ENCODE data around the gene POLE2.
"Not testable (repeated sequence)": the region's sequence is repeated elsewhere in the genome, so short reads cannot be mapped to it uniquely, and the experiment has no call there.

Gene POLE2, protein sequence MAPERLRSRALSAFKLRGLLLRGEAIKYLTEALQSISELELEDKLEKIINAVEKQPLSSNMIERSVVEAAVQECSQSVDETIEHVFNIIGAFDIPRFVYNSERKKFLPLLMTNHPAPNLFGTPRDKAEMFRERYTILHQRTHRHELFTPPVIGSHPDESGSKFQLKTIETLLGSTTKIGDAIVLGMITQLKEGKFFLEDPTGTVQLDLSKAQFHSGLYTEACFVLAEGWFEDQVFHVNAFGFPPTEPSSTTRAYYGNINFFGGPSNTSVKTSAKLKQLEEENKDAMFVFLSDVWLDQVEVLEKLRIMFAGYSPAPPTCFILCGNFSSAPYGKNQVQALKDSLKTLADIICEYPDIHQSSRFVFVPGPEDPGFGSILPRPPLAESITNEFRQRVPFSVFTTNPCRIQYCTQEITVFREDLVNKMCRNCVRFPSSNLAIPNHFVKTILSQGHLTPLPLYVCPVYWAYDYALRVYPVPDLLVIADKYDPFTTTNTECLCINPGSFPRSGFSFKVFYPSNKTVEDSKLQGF

DNA sequence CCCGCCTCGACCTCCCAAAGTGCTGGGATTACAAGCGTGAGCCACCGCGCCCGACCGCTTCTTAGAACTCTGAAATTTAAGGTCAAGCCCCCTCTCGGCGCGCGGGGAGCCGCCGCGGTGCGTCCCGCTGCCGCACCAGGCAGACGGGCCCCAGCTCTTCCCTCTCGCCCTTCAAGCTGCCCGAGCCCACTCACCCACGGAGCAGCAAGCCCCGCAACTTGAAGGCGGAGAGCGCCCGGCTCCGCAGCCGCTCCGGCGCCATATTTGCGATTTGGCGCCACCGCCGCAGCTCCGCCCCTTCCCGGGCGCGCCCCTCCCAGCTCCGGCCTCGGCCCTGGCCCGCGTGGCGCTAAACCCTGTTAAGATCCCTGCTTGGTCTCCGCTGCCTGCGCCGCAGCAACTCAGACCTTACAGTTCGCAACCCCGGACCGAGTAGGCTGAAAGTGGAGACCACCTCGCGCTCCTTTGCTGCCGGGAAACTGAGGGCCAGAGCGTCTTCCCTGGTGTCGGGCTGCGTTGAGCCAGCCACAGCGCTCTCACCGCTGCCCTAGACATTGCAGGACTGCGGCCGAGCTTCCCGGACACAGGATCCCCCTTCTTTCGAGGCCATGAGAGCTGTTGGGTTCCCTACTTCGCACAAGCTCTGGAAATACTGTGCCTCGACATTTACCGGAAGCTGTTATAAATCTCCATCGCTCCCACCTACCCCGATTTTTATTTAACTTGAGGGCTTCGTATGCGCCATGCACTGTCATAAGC lies at the start of gene POLE2:
Gene POLE2, minus strand, starts transcription at position 273 of the 759 bp plus-strand sequence. Its CDS starts 11 bp downstream, at position 262.
- DNase-seq = peak; percentile 80

DNA sequence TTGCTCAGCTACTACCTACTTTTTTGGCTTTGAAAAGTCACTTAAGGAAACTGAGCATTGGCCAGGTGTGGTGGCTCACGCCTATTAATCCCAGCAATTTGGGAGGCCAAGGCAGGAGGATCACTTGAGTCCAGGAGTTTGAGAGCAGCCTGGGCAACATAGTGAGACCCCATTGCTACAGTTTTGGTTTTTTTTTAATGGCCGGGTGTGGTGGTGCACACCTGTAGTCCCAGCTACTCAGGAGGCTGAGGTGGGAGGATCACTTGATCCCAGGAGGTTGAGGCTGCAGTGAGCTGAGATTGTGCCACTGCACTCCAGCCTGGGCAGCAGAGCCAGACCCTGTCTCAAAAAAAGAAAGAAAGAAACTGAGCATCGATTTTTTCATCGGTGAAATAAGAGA lies 47.7 kb upstream of the POLE2 start:
- DNase-seq = not testable (repeated sequence)

DNA sequence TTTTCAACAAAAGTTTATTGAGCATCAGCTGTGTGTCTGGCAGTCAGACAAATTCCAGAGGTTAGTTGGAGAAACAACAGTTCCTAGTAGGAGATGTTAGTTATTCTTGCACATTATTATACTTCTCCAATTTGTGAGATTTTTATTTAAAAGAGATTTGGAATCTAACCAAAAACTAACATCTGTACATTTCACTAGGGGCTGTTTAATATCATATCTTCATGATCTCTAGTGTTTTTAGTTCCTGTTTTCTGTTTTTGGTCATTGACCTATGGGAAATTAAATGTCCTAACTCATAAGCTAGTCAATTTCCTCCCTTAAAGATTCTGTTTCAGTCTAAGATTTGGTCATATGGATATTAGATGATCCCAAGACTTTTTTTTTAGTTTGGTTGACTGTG lies 45.8 kb upstream of the POLE2 start:
- no peak for DNase-seq

DNA sequence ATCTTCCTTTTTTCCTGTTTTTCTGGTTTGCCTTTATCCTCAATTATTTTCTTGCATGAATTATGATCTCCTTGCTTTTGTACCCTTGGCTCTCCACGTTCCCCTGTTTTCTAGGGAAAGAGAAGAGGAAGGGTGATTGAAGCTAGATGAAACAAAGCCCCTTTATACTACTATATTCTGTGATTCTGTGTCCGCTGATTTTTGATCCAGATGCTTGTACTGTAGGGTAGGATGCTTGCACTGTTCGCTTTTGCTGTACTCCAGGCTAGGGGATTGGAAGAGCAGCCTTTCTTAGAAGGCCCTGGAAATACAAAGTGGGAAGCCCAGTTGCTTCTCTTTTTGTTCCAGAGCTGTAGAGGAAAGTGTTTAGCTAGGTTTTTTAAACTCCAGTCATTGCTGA lies 44.9 kb upstream of the POLE2 start:
- DNase-seq = no peak

DNA sequence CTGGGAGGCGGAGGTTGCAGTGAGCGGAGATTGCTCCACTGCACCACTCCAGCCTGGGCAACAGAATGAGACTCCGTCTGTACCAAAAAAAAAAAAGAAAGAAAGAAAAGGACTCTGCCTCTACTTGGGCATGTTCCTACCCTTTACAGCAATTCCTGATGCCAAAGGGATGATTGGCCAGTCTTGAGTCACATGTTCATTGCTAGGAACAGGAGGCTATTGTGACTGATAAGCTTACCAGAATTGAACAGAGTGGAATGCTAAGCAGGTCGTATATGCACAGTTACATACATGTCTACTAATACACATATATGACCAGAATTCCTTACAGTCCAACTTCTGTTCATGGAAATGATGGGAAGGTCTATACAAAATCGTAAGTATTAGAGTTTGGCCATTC lies 39.2 kb upstream of the POLE2 start:
- no peak for DNase-seq

DNA sequence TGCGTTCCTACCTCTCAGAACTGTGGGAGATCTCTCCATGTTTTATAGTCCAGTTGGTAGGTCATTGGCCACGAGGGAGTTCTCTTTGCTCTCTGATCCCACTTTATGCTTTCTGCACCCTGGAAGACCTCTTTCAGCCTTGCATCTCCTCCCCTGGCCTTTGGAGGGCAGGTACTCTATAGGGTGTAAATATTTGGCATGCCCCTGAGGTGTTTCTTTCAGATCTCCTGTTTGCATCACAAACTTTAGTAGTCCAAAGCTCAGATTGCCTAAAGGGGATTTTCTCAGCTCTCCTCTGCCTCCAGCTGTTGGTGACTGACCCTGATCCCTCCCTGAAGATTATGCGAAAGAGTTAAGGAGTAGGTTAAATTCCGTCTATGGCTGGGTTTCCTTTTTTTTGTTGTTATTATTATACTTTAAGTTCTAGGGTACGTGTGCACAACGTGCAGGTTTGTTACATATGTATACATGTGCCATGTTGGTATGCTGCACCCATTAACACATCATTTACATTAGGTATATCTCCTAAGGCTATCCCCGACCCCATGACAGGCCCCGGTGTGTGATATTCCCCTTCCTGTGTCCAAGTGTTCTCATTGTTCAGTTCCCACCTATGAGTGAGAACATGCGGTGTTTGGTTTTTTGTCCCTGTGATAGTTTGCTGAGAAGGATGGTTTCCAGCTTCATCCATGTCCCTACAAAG lies 33.9 kb upstream of the POLE2 start:
- not testable (repeated sequence) for DNase-seq

DNA sequence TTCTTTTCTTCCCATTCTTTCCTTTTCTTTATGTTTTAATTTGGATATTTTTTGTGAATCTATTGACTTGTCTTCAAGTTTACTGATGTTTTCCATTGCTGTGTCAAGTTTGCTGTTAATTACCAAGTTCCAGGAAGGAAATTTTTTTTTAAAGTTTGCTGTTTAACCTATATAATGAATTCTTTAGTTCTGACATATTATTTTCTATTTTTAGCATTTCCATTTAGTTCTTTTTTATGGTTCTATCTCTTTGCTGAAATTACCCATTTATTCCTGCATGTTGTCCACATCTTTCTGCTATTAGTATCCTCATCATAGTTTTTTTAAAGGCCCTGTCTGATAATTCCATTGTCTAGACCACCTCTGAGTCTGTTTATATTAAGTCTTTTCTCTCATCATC lies 32.7 kb upstream of the POLE2 start:
- no peak for DNase-seq

DNA sequence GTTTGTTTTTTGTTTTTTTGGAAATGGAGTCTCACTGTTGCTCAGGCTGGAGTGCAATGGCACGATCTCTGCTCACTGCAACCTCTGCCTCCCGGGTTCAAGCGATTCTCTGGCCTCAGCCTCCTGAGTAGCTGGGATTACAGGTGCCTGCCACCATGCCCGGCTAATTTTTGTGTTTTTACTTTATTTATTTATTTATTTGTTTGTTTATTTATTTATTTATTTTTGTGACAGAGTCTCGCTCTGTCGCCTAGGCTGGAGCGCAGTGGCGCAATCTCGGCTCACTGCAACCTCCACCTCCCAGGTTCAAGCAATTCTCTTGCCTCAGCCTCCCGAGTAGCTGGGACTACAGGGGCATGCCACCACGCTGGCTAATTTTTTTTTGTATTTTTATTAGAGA lies 23.0 kb upstream of the POLE2 start:
- not testable (repeated sequence) for DNase-seq

DNA sequence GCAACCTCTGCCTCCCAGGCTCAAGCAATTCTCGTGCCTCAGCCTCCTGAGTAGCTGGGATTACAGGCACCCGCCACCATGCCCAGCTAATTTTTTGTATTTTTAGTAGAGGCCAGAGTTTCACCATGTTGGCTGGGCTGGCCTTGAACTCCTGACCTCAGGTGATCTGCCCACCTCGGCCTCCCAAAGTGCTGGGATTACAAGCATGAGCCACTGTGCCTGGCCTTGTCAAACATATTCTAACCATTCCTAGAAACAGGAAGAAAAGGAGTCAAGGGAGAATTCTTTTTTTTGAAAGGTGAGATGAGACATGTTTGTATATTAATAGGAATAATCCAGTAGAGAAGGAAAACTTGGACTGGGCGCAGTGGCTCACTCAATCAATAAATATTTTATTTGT lies 16.5 kb upstream of the POLE2 start:
- DNase-seq = not testable (repeated sequence)

DNA sequence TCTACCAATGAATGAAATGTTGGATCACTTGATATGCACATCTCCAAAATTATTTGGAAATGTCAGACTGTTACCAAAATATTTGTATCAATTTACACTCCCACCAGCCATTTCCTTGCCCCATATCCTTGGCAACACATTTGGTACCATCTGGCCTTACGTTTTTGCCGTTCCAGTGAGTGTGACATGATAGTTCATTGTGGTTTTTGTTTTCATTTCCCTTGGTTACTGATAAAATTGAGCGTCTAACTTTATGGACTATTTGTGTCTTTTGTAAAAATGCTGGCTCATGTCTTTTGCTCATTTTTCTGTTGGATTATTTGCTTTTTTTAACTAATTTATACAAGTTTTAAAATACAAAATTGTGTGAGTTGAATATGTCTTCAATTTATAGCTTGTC lies 16.0 kb upstream of the POLE2 start:
- DNase-seq = no peak

DNA sequence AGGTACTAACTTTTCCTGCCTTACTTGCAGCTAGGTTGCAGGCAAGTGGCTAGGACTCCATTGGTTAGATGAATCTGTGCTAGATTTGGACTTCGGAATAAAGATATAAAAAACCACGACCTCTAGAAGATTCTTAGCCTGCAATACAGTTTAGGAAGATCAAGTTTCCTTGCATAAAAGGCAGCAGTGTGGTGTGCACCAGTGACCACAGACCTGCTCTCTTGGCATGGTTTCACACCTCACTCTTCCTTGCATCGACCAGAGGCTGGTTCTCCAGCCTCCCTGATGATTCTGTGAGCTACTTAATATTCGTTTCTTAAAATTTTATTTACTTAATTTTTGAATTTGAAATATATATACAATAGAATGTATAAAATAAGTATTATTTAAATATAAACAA lies 14.7 kb upstream of the POLE2 start:
- no peak for DNase-seq

DNA sequence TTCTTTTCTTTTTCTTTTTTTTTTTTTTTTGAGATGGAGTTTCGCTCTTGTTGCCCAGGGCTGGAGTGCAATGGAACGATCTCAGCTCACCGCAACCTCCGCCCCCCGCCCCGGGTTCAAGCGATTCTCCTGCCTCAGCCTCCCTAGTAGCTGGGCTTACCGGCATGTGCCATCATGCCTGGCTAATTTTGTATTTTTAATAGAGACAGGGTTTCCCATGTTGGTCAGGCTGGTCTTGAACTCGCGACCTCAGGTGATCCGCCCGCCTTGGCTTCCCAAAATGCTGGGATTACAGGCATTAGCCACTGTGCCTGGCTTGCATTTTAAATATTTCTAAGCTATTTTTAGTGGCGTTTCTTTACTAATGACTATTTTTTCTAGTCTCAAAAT lies 5.7 kb upstream of the POLE2 start:
- DNase-seq = not testable (repeated sequence)

DNA sequence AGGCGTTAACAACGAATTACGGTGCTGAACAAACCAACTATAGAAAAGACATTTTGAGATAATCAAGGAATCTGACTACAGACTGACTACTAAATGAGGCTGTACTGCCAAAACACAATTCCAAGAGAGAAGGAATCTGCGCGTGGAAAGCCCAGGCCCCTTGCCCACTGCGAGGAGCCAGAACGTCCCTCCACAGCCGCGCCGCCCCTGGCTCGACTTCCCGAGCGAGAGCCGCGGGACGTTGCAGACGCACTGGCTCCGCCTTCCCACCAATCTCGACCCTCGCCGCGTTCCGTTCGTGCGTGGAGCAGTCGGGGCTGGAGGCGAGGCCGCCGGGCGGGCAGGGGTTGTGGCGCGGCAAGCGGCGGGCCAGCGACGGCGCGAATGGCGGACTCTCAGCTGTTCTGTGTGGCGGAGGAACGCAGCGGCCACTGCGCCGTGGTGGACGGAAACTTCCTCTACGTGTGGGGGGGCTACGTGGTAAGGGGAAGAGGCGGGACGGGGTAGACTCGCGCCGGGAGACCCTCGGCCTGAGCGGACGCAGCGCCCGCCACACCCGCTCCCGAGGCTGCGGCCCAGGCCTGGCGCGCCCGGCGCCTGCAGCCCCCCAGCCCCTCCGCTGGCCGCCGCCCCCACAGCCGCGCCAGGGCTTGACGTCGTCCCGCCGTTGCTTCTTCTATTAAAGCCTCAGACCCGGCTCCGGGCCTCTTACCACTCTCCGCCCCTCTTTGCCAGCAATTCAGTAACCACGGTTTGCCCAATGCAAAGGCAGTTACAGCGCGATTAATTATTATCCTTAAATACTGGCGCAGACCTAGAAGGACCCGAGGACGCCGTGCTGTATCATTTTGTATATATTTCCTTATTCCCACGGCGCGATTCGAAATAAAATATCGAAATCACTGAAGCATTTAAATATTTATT lies 5.1 kb upstream of the POLE2 start, which contains the start of gene KLHDC1:
Gene KLHDC1, plus strand, starts transcription at position 310 of the 924 bp plus-strand sequence. Its CDS starts 75 bp downstream, at position 385.
- peak; percentile 67 for DNase-seq

DNA sequence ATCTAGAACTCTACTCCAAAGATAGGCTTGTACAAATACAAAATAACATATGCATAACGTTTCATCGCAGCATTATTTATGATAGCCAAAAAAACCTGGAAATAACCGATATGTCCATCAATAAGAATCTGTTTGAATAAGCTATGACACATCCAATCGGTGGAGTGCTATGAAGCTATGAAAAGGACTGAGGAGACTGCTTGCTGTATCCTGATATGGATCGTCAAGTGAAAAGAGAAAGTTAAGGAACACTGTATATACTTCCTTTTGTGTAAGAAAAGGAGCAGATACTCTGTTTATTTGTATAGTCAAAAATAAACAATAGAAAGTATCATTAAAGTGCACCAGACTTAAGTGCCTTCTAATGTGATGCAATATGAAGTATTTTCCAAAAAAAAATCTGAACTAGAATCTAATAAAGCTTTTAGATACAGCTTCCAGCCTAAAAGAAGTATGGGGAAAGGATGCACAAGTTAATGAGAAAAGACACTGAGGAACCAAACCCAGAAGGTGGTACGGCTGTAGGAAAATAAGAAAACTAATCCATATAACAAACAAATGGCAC lies 4.3 kb upstream of the POLE2 start:
- DNase-seq = no peak

DNA sequence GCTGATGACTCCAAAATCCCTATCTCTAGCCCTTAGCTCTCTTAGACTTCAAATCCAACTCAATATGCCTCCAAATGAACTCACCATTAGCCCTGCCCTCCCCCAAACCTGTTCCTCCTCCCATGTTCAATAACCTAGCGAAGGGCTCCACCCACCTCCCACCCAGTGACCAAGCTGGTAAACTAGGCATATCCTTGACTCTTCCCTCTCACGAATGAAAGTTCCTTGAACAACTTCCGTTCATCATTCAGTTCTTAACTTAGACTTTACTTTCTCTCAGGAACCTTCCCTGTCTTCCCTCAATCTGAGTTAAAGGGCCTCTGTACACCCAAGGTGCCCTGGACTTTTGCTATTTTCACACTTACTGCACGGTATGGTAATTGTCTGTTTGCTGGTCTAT lies 3.0 kb upstream of the POLE2 start:
- no peak for DNase-seq

DNA sequence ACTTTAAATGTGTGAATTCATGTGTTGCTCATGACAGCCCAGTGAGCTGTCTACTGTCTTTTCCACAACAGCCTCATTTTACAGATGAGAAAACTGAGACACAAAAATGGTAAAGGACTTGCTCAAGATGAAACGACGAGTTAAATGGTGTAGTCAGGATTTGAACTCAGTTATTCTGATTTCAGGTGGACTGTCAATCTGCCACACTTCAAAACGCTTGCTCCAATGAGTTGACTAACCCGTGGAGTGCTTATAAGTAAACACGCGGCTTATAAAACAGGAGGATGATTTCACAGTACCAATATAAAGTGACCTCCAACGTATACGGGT lies 652 bp upstream of the POLE2 start:
- no peak for DNase-seq

DNA sequence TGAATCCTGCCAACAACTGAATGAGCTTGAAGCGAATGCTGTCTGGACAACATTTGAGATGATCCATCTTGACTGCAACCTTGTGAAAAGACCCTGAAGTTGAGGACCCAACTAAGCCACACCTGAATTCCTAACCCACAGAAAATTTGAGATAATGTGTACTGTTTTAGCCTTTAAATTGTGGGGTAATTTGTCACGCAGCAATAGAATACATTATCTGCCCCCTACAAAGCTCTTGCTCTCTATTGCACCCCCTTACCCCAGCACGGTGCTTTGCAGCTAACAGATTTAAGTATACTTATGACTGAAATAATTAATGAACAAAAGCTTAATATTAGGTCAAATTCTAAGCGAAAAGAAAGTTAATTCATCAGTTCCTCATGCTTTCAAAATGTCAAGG lies 1.6 kb downstream of the POLE2 start:
- no peak for DNase-seq

DNA sequence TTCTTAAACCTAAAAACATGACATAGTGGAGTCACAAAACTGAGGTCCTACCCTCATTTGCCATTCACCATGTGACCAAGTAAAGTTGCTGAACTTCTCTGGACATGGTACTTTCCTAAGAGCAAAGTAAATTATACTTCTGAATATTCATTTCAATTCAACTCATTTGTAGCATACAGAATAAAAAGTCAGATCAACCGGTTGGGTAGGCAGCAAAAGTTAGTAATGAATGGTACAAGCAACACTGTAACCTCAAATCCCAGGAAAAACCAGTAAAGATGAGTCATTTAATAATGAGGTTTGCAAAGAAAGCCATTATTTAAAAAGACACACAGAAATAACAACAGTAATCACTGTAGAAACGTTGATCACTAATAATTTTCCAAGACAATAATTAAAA lies 8.7 kb downstream of the POLE2 start:
- DNase-seq = no peak

DNA sequence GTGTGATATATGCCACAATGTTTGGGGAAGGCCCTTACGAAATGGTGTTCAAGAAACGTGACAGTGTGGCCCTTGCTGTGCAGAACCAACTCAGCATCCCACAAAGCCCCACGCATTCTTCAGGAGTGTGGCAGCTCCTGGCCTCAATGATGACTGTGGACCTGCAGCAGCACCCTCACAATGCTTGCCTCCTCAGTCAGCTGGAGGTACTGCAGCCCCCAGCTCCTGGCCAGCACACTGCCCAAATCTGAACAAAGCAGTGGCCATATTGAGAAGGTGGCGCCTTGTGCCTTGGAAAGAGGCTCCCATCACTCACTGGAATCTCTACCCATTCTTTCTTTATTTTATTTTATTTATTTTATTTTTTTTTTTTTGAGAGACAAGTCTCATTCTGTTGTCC lies 10.4 kb downstream of the POLE2 start:
- DNase-seq = no peak

DNA sequence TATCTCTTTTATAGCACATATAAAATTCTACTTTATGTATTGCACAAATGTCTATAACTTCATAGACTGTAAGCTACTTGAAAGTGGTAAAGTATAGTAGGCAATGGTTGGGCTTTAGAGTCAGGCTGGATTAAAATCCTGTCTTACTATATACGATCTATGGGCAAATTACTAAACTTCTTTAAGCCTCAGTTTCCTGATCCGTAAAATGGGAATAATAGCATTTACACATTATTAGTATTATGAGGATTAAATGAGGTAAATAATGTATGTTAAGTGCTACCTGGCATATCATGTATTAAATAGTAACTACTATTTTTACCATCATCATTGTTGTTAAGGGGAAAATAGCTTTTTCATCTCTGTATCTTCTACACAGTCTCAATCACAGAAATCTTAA lies 14.4 kb downstream of the POLE2 start:
- DNase-seq = no peak

DNA sequence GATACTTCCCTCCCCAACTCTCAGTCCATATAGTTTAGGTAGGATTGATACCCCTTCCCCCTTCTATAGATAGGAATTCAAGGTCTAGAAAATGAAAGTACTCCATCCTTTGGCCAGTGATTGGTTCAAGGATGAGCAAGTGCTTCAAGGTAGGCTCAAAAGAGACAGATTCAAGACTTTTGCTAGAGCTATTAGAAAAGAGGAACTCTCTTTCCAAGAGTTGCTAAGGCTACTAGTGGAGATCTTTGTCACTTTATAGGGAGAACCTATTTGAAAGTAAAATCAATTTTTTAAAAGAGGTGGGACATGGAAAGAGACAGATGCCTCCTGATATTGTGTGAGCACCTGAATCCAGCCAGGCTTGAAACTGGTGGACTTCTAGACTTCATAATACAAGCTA lies 17.5 kb downstream of the POLE2 start:
- DNase-seq = no peak
